Brain microvascular endothelial cell (primary cell): Measurements from ENCODE around the gene PTGR1.

Source experiments
- DNase-seq: peaks from one replicate; pipeline ENCODE4 v3.0.0-alpha.2; 2020
- H3K27ac ChIP-seq: fragments of 250-450 bp; sonication (Bioruptor Pico); 2 replicates; pipeline ENCODE4 v1.5.1; 2020; ENCODE audit warnings: mild to moderate bottlenecking, moderate library complexity
- H3K27me3 ChIP-seq: fragments of 250-450 bp; sonication (Bioruptor Pico); replicated peaks from 2 replicates; pipeline ENCODE4 v1.5.1; 2020; ENCODE audit warnings: mild to moderate bottlenecking
- H3K36me3 ChIP-seq: fragments of 250-450 bp; sonication (Bioruptor Pico); replicated peaks from 2 replicates; pipeline ENCODE4 v1.5.1; 2020; ENCODE audit warnings: mild to moderate bottlenecking
- H3K4me3 ChIP-seq: 2 replicates; pipeline ENCODE4 v1.5.1; 2011; ENCODE audit warnings: low read depth, mild to moderate bottlenecking, control low read depth, low read length, moderate library complexity
- in situ Hi-C: cut with HindIII; loops from 2 replicates; pipeline ENCODE4 v1.10.0; 2017; ENCODE audit warnings: low sequenced_read_pairs, low pct_ligation_motif_present
- TF ChIP-seq, protein P1 (sequence below): IDR thresholded peaks from 2 replicates; pipeline ENCODE4 v1.5.1; 2011; ENCODE audit warnings: low read depth, mild to moderate bottlenecking, moderate library complexity, low read length, control low read depth, inconsistent platforms; ENCODE audit errors: missing control alignments

Gene PTGR1

DNA sequence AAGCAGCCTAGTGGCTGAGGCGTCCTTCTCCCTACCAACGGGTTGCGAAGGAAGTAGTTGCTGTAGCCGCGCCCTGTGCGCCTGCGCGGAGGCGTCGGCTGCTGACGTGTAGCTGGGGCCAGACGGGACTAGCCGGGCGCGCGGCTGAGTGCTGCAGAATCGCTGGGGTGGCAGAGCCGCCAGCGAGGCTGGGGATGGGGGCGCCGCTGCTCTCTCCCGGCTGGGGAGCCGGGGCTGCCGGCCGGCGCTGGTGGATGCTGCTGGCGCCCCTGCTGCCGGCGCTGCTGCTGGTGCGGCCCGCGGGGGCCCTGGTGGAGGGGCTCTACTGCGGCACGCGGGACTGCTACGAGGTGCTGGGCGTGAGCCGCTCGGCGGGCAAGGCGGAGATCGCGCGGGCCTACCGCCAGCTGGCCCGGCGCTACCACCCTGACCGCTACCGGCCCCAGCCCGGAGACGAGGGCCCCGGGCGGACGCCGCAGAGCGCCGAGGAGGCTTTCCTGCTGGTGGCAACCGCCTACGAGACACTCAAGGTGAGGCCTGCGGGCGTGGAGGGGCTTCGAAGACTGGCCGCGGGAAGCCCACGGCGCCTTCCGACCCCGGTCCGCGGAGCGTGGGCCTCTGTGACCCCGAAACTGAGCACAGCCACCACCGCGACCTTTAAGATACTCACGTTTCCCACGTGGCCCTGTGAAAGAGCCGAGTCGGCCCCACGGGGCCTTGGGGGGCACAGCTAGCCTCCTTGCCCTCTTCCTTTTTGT, 31.9 kb upstream of the PTGR1 start, which contains the start of gene DNAJC25:
Gene DNAJC25 (plus strand): TSS at position 121 of the 758 bp plus-strand sequence. CDS start 74 bp downstream, at position 195.
- peak within 1 kb of the TSS; percentile 94 for H3K4me3 ChIP-seq
- TF ChIP-seq, protein P1, sequence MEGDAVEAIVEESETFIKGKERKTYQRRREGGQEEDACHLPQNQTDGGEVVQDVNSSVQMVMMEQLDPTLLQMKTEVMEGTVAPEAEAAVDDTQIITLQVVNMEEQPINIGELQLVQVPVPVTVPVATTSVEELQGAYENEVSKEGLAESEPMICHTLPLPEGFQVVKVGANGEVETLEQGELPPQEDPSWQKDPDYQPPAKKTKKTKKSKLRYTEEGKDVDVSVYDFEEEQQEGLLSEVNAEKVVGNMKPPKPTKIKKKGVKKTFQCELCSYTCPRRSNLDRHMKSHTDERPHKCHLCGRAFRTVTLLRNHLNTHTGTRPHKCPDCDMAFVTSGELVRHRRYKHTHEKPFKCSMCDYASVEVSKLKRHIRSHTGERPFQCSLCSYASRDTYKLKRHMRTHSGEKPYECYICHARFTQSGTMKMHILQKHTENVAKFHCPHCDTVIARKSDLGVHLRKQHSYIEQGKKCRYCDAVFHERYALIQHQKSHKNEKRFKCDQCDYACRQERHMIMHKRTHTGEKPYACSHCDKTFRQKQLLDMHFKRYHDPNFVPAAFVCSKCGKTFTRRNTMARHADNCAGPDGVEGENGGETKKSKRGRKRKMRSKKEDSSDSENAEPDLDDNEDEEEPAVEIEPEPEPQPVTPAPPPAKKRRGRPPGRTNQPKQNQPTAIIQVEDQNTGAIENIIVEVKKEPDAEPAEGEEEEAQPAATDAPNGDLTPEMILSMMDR = no peak
- H3K27ac ChIP-seq = peak within 1 kb of the TSS; percentile 75
- DNase-seq = peak; percentile 97
- in situ Hi-C loops = no loop called here
- no peaks in the 10 kb centered on the region for H3K27me3 ChIP-seq
- H3K36me3 ChIP-seq = no peaks in the 10 kb centered on the region

DNA sequence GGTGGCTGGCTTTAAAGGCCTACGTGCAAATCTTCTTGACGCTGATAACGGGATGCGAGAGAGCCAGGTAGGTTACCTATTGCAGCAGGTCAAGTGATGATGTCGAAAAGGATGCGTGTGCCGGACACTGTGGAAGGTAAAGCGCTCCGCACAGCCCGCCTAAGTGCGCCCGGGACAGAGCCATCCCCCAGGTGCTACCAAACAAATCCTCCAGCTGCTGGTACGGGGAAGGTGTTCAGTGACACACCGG, 31.4 kb upstream of the PTGR1 start:
- Histone ChIP-seq H3K36me3 (no peaks in the 10 kb centered on the region), H3K27me3 (no peaks in the 10 kb centered on the region), H3K4me3 (peak overlapping the region; percentile 94), H3K27ac (no peak overlapping the region)
- TF ChIP-seq, protein P1 = no peak
- in situ Hi-C loops = no loop called here
- DNase-seq = no peak

DNA sequence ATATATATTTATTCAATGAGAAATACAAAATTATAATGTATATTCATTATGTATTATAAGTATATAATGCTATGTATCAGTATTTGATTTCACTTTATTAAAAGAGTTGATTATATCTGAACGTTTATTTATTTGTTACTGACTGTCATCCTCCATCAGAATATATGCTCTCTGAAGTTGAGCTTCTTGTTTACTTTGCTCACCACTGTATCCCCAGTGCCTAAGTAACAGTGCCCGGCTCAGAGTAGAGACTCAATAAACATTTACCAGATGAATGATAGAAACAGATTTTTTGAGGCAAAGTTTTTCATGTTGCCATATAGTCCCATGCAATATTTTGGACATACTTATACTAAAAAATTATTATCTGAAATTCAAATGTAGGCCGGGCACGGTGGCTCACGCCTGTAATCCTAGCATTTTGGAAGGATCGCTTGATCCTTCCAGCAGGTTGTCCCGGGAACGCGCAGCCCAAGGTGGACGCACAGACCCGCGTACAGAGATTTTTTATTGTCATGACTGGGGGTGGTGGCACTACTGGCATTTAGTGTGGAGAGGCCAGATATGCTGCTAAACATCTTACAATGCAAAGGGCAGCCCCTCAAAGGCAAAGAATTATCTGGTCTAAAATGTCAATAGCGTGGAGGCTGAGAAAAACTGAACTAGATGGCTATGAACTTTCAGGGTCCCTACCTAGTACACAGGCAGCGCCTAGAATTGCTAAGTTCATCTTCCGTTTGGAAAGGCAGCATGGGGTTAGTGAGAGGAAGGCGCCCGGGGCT, 30.9 kb upstream of the PTGR1 start:
- Histone ChIP-seq H3K27ac (no peak overlapping the region), H3K4me3 (peak overlapping the region; percentile 94), H3K36me3 (no peaks in the 10 kb centered on the region), H3K27me3 (no peaks in the 10 kb centered on the region)
- in situ Hi-C loops = no loop called here
- TF ChIP-seq, protein P1 = no peak
- DNase-seq = peak; percentile 9

DNA sequence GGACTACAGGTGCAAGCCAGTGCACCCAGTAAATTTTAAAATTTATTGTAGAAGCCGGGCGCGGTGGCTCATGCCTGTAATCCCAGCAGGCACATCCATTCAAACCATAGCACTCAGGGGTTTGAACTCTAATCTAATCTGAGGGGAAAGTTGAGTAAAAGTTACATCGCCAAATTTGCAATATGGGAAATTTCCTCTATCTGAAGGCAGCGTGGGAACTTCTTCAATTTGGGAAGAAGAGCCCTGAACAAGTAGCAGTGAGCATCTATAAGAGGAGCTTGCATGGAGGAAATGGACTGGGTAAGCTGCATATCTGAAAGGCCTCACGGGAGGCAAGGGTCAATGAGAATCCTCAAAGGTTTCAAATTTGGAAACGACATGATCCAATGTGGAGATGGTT, 29.0 kb upstream of the PTGR1 start:
- no peaks in the 10 kb centered on the region for H3K27me3 ChIP-seq
- no peak overlapping the region for H3K4me3 ChIP-seq
- H3K36me3 ChIP-seq = no peaks in the 10 kb centered on the region
- H3K27ac ChIP-seq = no peak overlapping the region
- in situ Hi-C loops = no loop called here
- DNase-seq = no peak
- TF ChIP-seq, protein P1 = no peak

DNA sequence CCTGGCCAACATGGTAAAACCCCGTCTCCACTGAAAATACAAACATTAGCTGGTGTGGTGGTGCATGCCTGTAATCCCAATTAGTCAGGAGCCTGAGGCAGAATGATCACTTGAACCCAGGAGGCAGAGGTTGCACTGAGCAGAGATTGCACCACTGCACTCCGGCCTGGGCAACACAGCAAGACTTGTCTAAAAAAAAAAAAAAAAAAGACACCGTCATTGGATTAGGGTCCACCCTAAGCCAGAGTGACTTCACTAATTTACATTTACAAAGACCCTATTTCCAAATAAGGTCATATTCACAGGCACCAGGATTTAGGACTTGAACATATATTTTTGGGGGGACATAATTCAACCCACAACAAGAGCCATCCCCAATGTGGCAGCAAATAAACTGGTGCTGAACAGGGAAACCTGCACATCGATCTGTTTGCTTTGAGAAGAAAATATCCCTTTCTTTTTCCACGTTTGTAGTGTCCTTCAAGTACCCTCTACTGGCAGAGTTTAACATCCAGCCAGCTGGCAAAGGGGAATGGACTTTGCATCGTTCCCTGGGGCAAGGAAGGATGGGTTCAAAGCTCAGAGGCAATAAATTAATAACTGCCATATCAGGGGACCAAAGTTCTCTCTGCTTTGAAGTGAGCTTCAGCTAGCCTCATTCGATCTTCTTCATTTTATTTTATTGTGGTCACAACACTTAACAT, 28.0 kb upstream of the PTGR1 start:
- Histone ChIP-seq H3K4me3 (no peak overlapping the region), H3K36me3 (no peaks in the 10 kb centered on the region), H3K27me3 (no peaks in the 10 kb centered on the region), H3K27ac (no peak overlapping the region)
- no peak for DNase-seq
- in situ Hi-C loops = no loop called here
- TF ChIP-seq, protein P1 = no peak
